ENCODE results near the gene MYL7.
"Not testable (repeated sequence)": the region's sequence is repeated elsewhere in the genome, so short reads cannot be mapped to it uniquely, and the experiment has no call there.

MYL7 gene, protein sequence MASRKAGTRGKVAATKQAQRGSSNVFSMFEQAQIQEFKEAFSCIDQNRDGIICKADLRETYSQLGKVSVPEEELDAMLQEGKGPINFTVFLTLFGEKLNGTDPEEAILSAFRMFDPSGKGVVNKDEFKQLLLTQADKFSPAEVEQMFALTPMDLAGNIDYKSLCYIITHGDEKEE

DNA sequence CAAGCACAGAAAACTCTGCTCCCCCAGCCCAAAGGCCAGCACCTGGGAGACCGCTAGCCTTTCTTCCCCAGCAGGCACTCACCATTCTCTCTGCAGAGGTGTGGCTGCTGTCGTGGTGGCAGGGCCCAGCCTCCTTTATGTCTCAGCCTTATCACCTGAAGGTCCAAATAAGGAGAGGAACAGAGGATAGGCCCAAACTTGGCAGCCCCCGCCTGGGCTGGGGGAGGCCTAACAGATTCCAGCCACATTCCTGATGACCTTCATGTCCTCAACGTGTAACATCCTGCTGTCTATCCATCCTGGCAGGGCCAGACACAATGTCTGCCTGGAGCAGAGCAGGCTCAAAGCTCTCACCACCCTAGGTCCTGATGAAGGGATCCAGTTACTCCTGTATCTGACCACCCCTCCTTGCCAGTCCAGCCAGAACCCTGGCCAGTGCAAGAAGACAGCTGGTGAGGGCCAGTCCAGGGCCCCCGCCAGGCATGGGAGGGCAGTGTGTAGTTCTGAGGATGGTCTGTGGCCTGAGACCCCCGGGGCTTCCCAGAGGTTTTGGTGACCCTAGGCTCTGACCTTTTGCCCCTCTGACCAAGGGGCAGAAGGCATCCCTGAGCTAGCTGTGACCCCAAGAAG lies at the start of gene MYL7:
Gene MYL7 (minus strand): TSS at position 112 of the 630 bp plus-strand sequence. CDS start 27 bp downstream, at position 85.
- no peak for DNase-seq

DNA sequence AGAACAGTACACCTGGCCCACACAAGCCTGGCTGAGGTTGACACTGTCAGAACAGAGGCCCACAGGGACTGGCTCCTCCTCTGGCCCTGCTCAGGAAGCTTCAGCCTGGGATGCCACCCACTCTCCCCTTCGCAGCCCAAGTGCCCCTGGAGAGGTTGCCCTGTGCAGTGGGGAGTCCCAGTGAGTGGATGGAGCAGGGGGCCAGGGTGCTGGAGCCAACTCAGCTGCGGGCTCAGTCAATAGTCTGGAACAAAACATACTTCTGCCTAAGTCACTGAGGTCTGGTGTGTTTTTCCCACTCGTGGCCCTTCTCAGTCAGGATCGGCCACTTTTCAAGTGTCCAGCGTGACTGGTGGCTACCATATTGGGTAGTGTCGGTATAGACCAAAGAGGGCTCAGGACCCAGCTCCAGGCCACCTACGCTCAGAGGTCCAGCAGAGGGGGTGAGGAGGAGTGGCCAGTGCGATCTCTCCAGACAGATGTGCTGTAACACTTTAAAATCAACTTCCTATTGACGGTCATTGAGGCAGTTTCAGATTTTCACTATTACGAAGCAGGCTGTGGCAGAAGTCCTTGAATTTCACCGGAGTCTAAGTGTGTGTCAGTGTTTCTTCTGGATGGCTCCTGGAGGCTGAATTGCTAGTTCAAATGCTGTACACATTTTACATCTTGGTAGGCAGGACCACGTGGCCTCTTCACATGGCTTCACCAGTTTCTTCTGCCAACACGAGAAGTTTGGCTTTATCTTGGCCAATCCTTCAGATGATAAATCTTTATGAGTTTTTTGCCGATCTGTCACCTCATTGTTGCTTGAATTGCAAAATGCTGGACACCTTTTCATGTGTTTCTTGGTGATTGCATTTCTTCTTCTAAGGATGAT lies 49.1 kb upstream of the MYL7 start:
- DNase-seq: no peak

DNA sequence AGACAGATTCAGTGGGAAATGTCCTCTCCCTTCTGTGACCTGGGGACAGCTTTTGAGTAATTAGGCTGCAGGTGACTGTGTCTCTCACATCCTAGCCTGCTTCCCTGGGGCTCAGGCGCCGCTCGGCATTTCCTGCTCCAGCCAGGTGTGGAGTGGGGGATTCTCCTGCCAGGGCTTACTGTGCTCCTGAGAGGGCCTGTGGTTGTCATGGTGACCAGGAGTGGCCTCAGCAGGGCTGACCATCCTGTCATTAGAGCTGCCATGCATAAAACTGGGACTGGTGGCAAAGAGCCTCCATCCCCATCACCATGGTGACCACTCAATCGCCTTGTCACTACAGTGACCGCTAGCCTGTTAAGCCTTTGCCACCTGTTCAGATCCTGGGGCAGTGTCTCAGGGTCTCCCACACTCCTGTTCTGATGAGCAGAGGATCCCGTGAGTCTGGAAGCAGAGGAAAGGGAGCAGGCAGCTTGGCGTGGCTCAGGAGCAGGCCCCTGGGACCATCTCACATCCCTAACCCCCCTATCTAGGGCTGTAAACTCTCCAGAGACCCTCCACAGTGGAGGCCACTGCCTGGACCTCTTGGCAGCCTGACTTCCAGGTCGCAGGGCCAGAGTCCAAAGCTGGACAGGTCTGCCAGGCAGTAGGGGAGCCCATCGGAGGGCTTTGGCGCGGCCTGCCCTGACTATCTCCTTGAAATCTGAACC lies 48.3 kb upstream of the MYL7 start, which contains the start of gene GCK:
Gene GCK (minus strand): TSS at position 154 of the 707 bp plus-strand sequence. CDS start 486 bp downstream, outside the sequence.
- no peak for DNase-seq

DNA sequence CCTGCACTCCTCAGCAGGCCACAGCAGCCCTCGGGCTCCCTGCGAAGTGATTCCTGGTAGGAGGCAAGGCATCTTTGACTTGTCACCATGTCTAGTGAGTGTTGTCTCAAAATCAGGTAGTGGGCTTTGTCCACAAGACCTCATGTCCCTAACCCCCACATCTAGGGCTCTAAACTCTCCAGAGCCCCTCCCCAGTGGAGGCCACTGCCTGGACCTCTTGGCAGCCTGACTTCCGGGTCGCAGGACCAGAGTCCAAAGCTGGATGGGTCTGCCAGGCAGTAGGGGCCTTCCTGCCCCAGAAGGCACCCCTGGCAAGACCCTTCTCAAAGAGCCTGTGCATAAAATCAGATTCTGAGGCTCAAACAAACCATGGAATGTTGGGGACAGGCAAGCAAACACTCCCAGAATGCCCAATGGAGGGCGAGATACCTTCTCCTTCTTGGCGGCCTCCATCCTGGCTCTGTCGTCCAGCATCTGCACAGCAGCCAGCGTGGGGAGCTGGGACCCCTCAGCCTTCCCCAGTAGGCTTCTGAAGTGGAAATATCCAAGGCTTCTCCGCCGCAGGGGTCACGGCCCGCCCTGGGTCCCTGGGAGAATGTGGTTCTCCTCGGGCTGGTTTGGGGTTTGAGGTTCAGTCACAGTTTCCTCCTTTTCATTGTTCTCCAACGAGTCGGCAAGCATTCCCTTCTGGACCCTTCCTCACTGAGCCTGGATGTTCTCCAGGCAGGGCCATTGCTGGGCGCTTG lies 47.5 kb upstream of the MYL7 start:
- DNase-seq: no peak

DNA sequence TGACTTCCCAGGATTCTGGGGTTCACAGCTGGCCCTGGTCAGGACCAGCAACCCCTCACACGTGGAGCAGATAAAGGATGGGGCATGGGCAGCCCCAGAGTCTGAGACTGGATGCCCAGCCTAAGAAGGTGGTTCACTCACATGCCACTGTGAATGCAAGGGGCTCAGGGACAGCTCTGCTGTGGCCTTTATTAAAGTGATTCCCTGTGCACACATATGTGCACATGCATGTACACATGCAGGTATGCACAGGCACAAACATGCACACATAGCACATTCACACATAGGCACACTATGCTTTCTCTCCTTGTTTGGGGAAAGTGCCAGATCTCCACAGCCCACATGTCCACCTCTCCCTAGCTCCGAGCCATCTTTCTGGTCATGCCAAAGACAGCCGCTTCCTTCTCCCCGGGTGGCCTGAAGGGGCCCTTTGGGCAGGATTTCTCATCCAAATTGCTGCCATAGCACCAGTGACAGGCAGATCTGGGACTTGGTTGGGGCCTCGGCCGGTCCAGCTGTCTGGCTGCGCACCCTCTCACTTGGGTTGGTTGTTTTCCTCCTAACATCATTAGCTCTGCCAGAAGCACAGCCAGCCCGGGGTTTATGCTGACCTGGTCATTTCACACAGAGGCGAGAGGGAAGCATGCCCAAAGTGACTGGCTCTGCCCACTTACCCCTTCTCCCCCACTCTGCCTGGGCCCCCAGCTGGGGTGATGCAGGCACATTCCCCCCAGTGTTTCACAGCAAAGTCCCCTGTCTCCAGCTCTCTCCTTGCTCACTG lies 46.7 kb upstream of the MYL7 start:
- no peak for DNase-seq

DNA sequence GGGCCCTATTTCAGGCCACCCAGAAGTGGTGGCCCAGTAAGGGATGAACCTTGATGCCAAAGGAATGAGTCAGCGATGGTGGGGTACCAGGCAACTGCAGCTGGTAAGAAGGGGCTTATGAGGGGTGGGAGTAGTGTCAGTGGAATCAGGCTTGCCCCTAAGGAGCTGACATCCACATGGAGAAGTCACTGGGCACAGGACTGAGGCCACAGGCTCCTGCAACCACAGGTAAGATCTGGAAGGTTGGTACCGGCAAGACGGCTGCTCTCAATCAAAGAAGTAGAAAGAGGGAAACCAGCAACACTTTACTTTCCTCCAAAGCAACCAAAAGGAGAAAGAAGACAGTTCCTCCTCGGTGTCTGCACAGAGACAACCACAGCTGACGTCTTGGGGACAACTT lies 45.6 kb upstream of the MYL7 start:
- no peak for DNase-seq

DNA sequence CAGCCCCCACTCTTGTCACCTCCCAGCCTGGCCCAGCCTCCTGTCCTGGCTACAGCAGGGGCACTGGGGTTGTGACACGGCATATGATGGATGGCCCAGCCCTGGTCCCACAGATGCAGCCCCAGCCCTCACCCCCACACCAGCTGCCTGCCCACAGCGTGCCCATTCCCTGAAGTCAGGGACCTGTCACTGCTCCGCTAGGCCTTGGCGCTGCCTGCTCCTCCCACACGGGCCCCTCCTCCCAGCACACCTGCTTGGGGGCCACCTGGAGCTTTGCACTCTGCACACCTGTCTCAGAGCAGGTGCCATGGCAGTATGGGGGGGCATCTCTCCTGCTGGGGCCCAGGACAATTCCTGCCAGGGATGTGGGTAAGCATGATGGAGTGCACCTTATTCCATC lies 44.6 kb upstream of the MYL7 start:
- no peak for DNase-seq

DNA sequence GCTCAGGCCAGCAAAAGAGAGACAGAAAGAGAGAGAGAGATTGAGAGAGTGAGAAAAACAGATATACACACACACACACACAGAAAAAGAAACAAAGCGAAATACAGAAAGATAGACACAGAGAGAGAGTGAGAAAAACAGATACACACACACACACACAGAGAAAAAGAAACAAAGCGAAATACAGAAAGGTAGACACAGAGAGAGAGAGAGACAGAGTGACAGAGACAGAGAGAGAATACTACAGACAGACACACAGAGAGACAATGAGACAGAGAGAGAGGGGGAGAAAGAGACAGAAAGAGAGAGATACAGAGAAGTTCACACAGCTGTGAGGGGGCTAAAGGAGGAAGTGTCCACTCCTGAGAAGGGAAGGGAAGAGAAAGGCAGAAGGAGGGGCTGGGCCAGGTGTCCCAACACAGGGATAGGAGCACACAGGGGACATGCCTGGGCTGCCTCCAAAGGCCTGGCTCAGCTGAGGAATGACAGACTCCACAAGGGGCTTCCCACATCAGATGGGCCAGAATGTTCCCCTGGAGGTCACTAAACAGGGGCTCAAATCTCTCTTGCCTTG lies 43.8 kb upstream of the MYL7 start:
- DNase-seq: no peak

DNA sequence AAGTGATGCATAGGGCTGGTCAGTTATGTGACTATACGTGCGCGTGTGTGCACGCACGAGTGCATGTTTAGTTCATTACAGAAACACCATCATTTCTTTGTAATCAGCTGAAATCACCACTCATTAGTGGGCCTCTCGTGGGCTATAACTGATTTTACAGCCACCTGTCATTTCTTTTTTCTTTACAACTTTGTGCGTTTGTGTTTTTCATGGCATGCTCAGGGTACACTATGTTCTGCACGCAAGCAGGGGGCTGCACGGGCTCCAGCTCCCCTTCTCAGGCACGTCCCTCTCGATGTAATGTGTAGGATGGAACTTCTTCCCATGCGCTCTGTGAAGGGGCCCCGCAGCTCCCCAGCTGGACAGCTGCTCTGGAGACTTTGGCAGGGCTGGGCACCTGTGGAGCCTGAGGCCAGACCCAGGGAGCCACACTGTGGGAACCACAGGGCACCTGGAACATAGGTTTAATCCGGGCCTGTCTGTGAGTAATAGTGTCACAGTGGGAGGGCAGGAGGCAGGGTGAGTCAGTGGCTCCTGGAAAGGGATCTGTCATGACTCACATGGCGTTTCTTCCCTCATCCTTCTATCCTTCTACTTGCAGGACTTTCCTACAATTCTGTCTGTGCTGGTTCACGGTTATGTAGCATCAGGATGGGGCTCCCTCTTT lies 43.2 kb upstream of the MYL7 start:
- DNase-seq: no peak

DNA sequence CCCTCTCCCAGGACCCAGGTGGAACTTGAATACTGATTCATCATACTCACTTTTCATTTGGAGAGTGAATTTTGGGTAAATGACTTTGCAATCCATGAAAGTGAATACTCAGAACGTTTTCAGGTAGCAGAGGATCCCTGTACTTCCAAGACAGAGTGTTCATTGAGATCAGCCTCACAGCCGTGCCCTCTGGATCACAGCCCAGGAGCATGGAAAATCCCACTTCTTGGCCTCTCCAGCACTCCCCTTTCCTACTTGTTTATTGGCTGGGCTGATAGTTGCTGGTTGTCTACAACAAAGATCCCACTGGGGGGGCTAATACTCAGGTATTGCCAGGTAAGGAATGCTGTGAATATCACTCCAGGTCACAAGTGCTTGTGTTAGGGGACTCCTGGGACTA lies 42.3 kb upstream of the MYL7 start:
- DNase-seq: no peak

DNA sequence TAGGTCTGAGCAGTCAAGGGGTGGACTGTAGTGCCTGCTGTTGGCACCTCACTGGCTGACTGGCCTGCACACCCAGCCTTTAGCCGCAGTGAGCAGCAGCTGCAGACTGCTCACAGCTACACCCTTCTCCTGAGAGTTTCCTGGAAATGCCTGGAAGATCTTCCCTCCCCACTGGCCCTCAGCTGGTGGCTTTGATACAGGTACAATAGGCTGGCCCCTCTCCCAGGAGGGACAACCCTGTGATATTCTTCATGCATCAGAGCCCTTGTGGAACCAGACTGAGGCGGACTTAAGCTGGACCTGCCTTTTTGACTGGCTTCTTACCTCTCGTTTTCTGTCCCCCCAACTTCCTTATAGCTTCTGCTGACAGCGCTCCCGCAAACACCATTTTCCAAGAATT lies 41.7 kb upstream of the MYL7 start:
- DNase-seq: no peak

DNA sequence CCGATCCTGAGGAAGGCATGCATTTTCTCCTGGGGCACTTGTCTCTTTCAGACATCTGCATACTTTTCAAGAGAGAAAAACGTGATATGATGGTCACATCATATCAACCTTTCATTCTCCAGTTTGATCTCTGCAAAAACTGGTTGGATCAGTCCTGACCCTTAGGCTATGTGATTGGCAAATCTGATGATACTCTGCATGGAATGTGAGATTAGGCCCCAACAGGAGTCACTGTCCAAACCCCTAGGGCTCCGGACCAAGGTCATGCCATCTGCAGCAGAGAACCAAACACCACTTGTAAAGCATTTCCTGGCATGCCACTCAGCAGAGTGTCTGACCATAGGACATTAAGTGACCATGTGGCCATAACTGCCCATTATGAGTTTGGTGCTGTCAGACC lies 39.5 kb upstream of the MYL7 start:
- no peak for DNase-seq

DNA sequence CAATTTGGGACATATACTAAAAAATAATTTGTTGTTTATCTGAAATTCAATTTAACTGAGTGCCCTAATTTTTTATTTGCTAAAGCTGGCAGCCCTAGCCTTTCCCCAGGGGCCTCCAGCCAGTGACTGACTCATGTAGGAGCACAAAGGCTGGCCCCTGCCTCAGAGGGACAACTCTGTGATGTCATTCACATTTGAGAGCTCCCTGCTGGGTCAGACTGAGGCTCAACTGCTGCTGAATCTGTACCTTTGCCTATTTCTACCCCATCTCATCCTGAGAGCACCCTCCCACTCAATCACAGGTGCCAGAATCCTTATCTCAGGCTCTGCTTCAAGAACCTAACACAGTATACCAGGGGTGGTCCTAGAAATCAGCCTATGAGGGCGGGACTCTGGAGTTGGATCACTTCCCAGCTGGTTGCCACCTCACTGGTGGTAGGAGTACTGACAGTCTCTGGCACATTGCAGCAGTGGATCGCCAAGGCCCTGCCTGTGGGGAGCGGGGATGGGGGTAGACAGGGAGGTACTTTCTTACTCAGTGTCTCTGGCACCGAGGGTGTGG lies 36.5 kb upstream of the MYL7 start:
- DNase-seq: no peak

DNA sequence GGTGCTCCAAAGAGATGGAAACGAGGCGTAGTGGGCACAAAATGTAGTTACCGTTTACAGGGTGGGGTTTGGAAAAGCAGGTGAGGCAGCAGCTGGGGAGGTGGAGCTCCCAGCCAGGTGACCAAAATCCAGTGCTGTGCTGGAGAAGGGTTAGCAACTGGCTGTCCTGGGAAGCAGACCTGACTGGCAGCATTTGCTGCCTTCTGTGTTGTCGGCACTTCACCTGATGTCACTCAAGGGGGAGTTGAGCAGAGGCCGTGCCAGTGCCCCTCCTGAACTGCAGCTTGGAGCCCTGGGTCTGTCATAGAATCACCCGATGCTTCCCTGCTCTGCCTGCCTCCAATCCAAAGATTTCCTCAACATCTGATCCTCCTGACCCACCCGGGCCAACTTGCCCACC lies 35.4 kb upstream of the MYL7 start:
- DNase-seq: no peak

DNA sequence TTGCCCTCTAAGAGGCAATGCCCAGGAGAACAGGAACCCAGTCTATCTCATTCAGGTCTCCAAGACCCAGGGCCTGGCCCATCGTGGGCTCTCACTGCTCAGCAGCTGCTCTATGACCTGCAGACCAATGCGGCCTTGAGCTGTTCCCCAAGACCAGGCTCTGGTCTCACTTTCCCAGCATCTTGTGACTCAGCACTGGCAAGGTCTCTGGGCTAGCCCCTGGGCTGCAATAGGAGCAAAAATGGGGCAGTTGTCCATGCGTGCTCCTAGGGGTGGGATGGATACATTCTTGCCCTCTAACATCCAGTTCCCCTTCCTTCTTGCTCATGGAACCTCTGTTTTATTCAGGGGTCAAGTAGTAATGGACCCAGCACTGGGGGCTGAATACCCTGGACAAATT lies 34.6 kb upstream of the MYL7 start:
- no peak for DNase-seq

DNA sequence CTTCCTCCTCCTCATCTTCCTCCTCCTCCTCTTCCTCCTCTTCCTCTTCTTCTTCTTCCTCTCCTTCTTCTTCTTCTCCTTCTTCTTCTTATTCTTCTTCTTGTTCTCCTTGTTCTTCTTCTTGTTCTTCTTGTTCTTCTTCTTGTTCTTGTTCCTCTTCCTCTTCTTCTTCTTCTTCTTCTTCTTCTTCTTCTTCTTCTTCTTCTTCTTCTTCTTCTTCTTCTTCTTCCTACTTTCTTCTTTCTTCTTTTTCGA lies 33.5 kb upstream of the MYL7 start:
- DNase-seq: not testable (repeated sequence)

DNA sequence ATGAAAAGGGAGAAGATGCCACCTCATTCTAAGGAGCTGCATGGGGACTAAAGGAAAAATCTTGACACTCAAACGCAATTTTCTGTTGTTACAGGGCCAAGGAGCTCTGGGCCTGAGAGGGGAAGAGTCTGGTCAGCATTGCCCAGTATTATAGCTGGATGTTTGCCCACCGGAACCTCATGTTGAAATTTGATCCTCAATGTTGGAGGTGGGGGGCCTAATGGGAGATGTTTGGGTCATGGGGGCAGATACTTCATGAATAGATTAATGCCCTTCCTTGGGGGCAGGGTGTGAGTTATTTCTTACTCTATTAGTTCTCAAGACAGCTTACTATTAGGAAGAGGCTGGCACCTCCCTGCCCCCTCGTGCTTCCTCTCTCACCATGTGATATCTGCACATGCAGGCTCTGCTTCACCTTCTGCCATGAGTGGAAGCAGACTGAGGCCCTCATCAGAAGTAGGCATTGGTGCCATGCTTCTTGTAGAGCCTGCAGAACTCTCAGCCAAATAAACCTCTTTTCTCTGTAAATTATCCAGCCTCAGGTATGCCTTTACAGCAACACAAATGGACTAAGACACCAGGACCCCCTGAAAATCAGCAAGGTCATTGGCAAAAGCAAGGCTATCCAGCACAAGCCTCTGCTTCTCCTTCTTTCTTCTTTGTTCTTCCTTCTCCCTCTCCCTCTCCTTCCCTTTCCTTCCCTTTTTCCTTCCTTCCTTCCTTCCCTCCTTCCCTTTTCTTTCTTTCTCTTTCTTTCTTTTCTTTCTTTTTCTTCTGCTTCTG lies 33.0 kb upstream of the MYL7 start:
- DNase-seq: no peak

DNA sequence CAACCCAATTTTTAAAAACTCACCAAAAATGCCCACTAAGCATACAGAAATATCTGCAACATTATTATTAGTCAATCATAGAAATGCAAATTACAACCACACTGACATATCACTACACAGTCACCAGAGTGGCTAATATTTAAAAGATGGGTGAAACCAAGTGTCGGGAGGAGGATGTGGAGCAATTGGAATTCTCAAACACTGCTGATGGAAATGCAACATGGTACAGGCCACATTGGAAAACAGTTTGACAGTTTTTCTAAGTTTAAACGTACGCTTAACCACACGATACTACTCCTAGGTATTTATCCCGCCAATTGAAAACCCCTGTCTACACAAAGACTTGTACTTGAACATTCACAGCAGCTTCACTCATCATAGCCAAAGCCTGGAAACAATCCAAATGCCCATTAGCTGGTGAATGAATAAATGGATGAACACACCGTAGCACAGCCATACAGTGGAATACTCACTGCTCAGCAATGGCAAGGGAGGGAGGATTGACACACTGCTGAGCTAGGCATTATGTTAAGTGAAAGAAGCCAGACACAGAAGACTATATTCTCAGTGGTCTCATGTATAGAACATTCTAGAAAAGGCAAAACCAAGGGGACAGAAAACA lies 31.8 kb upstream of the MYL7 start:
- no peak for DNase-seq

DNA sequence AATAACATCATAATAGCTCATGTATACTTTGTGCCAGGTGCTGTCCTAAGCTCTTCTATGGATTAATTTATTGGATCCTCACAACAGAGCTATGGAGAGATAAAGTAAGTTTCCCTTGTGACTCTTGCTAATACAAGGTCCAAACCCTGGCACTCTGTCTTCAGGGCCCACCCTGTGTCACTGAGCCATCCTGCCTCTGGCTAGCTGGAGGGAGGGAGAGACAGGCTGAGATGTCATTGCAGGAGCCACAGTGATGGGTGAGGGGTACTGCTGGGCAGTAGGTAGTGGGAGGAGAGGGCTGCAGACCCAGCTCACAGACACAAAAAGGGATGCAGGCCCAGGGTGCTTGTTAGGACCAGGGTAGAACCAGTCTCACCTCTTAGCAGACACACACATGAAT lies 31.2 kb upstream of the MYL7 start:
- no peak for DNase-seq

All from stimulated activated CD4-positive, alpha-beta T cell treated with anti-CD3 and anti-CD28 coated beads, Interleukin-4, amount 100 ng/mL, for 4 hours (primary cell).